GM18868 (cell line): ENCODE results near the gene CGB7.

Experiments used
- ATAC-seq: cut with Tn5 transposase; IDR thresholded peaks from one replicate; pipeline ENCODE4 v1.9.1; 2021; ENCODE audit warnings: mild to moderate bottlenecking, moderate library complexity; ENCODE audit not compliant: unreplicated experiment

Gene CGB7

DNA sequence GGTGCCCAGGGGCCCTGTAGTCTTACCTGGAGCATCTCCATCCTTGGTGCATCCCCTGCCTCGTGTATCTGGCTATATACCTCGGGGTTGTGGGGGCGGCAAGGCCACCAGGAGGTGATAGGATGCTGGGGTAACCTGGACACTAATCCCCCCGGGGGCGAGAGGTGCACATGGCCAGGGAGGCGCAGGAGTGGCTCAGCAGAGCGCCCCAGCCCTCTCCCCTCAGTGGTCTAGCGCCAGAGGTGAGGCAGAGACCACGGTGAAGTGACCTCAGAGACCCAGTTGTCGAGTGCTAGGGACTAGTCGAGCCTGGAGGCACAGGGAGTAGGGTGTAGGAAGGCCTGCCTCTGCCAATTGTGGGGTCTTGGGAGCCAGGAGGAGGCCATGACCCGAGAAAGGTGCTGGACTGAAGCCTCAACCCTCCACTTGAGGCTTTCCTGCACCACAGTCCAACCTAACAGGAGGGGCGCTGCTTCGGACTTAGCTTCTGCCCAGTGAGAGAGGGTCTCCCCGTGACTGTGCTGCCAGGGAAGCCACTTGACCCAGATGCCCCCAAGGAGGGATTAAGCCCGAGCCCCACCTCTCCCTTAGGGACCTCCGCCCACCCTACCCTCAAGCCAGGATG, 40.4 kb downstream of the CGB7 start, which contains the start of gene LHB:
LHB (minus strand) TSS at position 51 of the 625 bp plus-strand sequence; CDS start at position 41, 10 bp downstream.
- ATAC-seq, result no peak

DNA sequence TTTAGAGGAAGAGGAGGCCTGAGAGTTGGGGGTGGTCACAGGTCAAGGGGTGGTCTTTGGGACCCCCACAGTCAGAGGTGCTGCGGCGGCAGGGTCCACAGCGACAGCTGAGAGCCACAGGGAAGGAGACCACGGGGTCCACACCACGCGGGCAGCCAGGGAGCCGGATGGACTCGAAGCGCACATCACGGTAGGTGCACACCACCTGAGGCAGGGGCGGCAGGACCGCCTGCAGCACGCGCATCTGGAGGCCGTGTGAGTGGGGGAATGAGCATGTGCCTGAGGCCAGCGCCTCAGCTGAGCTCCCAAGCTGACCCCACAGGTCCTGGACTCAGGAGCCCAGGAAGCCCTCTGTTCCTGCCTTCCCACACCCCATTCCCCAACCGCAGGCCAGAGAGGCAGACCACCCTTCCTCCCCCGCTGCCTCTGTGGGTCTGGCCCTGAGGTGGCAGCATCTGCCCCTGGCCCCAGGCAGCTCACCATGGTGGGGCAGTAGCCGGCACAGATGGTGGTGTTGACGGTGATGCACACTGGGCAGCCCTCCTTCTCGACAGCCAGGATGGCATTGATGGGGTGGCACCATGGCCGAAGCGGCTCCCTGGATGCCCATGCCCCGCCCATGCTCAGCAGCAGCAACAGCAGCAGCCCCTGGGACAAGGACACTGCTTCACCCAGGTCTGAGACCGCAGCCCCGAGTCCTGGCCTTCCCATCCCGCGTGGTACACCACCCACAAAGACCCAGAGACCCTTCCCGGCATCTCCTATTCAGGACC, 41.3 kb downstream of the CGB7 start:
- ATAC-seq, result no peak

DNA sequence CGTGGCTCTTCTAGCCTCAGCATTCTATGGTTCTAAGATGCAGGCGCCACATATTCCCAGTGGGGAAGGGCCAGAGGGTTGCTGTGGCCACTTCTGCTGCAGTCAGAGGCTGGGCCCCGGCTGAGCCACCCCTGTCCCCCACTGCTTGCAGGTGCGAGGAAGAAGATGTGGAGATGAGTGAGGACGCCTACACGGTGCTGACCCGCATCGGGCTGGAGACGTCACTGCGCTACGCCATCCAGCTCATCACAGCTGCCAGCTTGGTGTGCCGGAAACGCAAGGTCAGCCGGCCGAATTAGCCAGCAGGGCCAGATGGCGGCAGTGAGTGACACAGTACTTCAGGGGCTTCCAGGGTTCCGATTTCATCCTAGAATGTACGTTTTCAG, 42.7 kb downstream of the CGB7 start:
- ATAC-seq, result no peak

DNA sequence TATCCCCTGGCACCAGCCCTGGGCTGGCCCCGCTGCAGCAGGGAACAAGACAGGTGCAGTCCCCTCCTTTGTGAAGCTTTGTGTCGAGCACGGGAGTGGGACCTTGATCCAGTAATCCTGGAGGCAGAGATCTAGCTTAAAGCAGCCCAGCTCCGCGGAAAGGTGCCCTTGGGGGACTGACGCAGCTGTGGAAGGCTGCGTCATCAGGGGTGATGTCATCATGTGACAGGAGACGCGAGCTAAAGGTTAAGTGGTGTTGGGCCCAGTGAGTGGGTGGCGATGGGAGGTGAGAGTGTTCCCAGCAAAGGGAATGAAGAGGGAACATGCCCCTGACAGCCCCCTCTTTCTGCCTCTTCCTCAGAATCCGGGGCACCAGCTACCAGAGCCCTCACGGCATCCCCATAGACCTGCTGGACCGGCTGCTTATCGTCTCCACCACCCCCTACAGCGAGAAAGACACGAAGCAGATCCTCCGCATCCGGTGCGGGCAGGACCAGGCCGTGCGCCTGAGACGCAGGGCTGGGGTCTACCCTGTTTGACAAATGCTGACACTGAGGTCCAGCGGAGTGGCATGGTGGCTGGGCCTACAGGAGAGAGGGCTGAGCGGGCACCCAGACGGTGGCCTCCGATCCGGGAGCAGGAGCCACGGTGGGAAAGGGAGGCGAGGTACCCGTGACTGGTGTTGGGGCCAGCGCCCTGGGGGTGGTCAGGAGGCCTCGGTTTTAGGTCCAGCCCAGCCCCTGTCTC, 43.3 kb downstream of the CGB7 start:
- ATAC-seq, result no peak

DNA sequence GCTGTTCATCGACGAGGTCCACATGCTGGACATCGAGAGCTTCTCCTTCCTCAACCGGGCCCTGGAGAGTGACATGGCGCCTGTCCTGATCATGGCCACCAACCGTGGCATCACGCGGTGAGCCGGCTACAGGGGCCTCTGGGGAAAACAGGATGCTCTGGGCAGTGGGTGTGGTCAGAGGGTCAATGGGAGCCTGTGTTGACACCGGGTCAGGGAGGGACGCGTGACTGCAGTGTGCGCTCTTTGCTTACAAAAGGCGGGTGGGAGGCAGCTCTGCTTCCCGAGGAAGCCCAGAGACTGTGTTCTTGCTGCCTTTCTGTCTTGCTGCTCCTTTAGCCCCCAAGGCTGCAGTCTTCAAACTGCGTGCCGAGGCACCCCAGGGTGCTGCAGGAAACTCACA, 46.4 kb downstream of the CGB7 start:
- no peak for ATAC-seq

DNA sequence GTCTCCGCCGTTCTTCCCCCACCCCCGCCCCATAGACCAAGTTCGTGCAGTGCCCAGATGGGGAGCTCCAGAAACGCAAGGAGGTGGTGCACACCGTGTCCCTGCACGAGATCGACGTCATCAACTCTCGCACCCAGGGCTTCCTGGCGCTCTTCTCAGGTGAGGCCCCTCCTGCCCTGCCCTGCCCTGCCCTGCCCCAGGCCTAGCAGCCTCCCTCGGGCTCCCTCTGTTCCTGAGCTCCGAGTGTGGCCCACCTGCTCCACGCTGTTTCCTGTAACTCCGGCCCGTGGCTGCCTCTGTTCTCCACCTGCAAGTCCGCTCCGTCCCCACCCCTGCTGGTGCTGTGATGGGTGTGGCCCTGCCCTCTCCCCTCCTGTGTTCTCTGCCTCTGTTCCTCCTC, 47.1 kb downstream of the CGB7 start:
- no peak for ATAC-seq

DNA sequence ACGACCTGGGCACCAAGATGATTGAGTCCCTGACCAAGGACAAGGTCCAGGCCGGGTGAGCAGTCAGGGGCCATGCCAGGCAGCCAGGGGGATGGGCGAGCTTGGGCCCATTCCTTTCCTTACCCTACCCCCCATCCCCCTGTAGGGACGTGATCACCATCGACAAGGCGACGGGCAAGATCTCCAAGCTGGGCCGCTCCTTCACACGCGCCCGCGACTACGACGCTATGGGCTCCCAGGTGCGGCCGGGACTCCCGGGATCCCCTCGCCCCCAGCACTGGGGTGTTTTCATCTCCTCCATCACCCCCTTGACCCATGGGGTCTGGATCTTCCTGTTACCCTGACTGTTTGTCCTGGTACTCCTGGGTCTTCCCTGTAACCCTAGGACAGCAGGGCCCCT, 47.7 kb downstream of the CGB7 start:
- no peak for ATAC-seq

DNA sequence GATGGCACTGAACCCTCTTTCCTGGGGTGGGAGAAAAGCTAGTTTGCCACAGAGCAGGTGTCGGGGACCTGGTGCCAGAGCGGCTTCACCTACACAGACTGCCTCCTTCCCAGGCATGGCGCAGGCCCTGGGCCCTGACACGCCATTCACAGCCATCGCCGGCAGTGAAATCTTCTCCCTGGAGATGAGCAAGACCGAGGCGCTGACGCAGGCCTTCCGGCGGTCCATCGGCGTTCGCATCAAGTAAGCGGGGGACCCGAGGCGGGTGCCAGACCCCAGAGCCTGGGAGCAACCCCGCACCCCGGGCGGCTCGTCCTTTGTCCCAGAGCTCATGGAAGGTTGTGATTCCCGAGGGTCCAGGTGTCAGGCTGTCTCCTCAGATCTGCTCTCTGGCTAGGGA, 50.6 kb downstream of the CGB7 start:
- ATAC-seq, result no peak

DNA sequence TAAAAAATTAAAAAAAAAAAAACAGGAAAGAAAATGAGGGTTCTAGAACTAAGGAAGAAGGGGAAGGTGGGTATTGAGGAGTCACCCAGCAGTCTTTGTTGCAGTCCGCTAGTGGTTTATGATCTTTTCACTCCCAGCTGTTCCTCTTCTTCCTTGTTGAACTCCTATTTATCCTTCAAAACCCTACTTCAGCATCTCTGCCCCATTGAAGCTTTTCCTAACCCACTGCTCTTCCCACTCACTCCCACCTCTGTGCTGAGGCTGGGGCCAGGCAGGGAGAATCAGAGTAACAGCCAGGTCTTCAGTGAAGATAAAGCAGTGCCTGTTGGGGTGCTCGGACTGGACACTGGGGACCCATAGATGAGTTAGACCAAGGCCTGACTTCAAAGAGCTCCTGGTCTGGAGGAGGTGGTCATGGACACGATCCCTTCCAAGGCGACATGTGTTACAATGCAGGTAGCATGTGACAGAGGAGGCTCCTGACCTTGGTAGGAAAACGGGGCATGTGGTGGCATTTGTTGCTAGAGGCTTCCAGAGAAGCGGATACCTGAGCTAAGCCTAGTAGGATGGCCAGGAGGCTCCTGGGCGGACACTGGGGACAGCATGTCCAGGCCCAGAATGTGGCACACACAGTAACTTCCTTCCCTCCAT, 52.5 kb downstream of the CGB7 start:
- no peak for ATAC-seq
